ENCODE data around the gene DSCAML1. TPM values are rescaled to one million over a fixed set of nuclear protein-coding genes. Genes with fewer than 3 reads are reported as not detected.

The DSCAML1 gene
- total and polyA plus RNA-seq, 3 donors from 2014 or later, result 1.6 to 6.1 (median 3.0) TPM

GRCh38 chr11:117750916-117751662 is 45.9 kb downstream of the DSCAML1 start:
- DNase-seq, result no peak

GRCh38 chr11:117750357-117750756 is 46.7 kb downstream of the DSCAML1 start:
- Histone ChIP-seq H3K36me3 (ENCODE audit: low read depth, missing control alignments) (no peaks in the 10 kb centered on the region), H3K9me3 (no peaks in the 10 kb centered on the region), H3K27me3 (no peaks in the 10 kb centered on the region), H3K4me3 (no peak overlapping the region), H3K4me1 (no peaks in the 10 kb centered on the region), H3K27ac (no peak overlapping the region)
- 64 to 91% methylated on average over 5 of the region's 5 CpGs for WGBS, 2 donors
- intact Hi-C loops (cut with DNase I; ENCODE audit: low total_unique reads), result no loop called here
- DNase-seq, result no peak
- TF ChIP-seq POLR2A (IDR thresholded peaks at IDR 0.05) (no peak), CTCF (IDR thresholded peaks at IDR 0.05) (no peak)

More at GRCh38 chr11:117750916-117751662, 45.9 kb downstream of the DSCAML1 start:
- intact Hi-C loops (cut with DNase I; ENCODE audit: low total_unique reads), result no loop called here
- Histone ChIP-seq H3K4me3 (no peak overlapping the region), H3K27ac (no peak overlapping the region), H3K9me3 (no peaks in the 10 kb centered on the region), H3K36me3 (ENCODE audit: low read depth, missing control alignments) (no peaks in the 10 kb centered on the region), H3K4me1 (no peaks in the 10 kb centered on the region), H3K27me3 (no peaks in the 10 kb centered on the region)
- TF ChIP-seq POLR2A (IDR thresholded peaks at IDR 0.05) (no peak), CTCF (IDR thresholded peaks at IDR 0.05) (no peak)
- 89 to 90% methylated on average over 14 of the region's 14 CpGs for WGBS, 2 donors

- Histone ChIP-seq H3K9me3 (no peaks in the 10 kb centered on the region), H3K4me1 (no peaks in the 10 kb centered on the region), H3K27me3 (no peaks in the 10 kb centered on the region), H3K36me3 (ENCODE audit: low read depth, missing control alignments) (no peaks in the 10 kb centered on the region), H3K4me3 (no peak overlapping the region), H3K27ac (no peak overlapping the region)
- intact Hi-C loops (cut with DNase I; ENCODE audit: low total_unique reads), result no loop called here
- WGBS, 2 donors, result 88 to 92% methylated on average over 8 of the region's 8 CpGs
- no peak for TF ChIP-seq POLR2A (IDR thresholded peaks at IDR 0.05)
- no peak for TF ChIP-seq CTCF (IDR thresholded peaks at IDR 0.05)
- no peak for DNase-seq
These were observed 47.5 kb downstream of the DSCAML1 start for GRCh38 chr11:117749541-117749910.

GRCh38 chr11:117748771-117749540 is 48.1 kb downstream of the DSCAML1 start:
- intact Hi-C loops (cut with DNase I; ENCODE audit: low total_unique reads), result no loop called here
- Histone ChIP-seq H3K27me3 (no peaks in the 10 kb centered on the region), H3K9me3 (no peaks in the 10 kb centered on the region), H3K4me3 (no peak overlapping the region), H3K27ac (no peak overlapping the region), H3K36me3 (ENCODE audit: low read depth, missing control alignments) (no peaks in the 10 kb centered on the region), H3K4me1 (no peaks in the 10 kb centered on the region)
- TF ChIP-seq POLR2A (IDR thresholded peaks at IDR 0.05) (no peak), CTCF (IDR thresholded peaks at IDR 0.05) (no peak)
- no peak for DNase-seq
- WGBS, 2 donors, result 88 to 92% methylated on average over 13 to 14 of the region's 14 CpGs

Data from testis (tissue), 3 donors.